Myometrial cell (primary cell): ENCODE results near the gene SPRED2. TPM values are rescaled to one million over a fixed set of nuclear protein-coding genes. Genes with fewer than 3 reads are reported as not detected.

Experiments used
- total RNA-seq: library from RNA; depleted of rRNA; stranded (reverse); fragments of >200 nt; gene quantifications from 2 replicates; pipeline ENCODE4 v1.2.3, GENCODE V29; 2015

Gene SPRED2, protein sequence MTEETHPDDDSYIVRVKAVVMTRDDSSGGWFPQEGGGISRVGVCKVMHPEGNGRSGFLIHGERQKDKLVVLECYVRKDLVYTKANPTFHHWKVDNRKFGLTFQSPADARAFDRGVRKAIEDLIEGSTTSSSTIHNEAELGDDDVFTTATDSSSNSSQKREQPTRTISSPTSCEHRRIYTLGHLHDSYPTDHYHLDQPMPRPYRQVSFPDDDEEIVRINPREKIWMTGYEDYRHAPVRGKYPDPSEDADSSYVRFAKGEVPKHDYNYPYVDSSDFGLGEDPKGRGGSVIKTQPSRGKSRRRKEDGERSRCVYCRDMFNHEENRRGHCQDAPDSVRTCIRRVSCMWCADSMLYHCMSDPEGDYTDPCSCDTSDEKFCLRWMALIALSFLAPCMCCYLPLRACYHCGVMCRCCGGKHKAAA
- 15.0 and 15.1 TPM in 2 replicates for total RNA-seq

GRCh38 chr2:65432227-65433190 lies at the start of gene SPRED2:
Gene SPRED2 (minus strand): TSS chr2:65432599. CDS start chr2:65431987, 612 bp downstream.

Other genes starting within 250 kb of the SPRED2 start
- 103 and 118 TPM in 2 replicates for gene ACTR2, start 204.8 kb downstream of the SPRED2 start, total RNA-seq